OCI-LY1 (cell line): ENCODE results near the gene TRIP10.

Experiments
- EZH2 ChIP-seq: fragments of 200-600 bp; sonication (generic), shearing (Covaris generic); IDR thresholded peaks from 2 replicates; pipeline ENCODE4 v1.8.0; 2017; ENCODE audit warnings: borderline replicate concordance, mixed run types, mild to moderate bottlenecking, antibody characterized with exemption, low read length, moderate library complexity, mixed read lengths
- TF ChIP-seq, protein P1 (sequence below): fragments of 200-600 bp; sonication (generic), shearing (Covaris generic); IDR thresholded peaks from 2 replicates; pipeline ENCODE4 v1.5.1; 2017; ENCODE audit warnings: mild to moderate bottlenecking, antibody characterized with exemption, low read length, moderate library complexity, mixed read lengths

DNA sequence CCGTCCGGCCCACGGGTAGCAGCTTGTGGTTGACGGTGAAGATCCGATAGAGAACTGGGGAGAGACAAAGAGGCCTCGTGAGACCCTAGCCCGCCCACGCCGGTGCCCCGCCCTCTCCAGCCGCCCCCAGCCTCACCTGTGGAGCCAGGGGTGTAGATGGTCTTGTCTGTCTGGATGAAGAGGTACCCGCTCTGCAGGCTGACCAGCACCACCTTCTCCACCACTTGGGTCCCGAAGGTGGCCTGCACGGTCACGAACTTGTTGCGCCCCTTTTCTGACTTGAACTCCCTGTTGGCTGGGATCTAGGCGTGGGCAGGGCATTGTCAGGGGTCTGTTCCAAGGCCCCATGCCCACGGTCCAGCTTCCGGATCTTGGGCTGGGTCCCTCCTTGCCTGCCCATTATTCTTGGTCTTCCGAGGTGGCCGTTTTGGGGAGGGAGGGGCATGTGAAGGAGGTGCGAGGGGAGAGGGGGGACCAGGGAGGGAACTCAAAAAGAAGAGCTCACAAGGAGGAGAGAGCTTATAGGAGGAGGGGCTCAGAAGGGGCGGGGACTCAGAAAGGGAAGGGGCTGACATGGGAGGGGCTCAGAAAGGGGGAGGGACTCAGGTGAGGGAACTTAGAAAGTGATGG, 21.3 kb upstream of the TRIP10 start:
- TF ChIP-seq, protein P1, sequence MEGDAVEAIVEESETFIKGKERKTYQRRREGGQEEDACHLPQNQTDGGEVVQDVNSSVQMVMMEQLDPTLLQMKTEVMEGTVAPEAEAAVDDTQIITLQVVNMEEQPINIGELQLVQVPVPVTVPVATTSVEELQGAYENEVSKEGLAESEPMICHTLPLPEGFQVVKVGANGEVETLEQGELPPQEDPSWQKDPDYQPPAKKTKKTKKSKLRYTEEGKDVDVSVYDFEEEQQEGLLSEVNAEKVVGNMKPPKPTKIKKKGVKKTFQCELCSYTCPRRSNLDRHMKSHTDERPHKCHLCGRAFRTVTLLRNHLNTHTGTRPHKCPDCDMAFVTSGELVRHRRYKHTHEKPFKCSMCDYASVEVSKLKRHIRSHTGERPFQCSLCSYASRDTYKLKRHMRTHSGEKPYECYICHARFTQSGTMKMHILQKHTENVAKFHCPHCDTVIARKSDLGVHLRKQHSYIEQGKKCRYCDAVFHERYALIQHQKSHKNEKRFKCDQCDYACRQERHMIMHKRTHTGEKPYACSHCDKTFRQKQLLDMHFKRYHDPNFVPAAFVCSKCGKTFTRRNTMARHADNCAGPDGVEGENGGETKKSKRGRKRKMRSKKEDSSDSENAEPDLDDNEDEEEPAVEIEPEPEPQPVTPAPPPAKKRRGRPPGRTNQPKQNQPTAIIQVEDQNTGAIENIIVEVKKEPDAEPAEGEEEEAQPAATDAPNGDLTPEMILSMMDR = no peak
- no peak for TF ChIP-seq EZH2
